Stimulated activated CD4-positive, alpha-beta T cell treated with anti-CD3 and anti-CD28 coated beads, Interleukin-4, amount 100 ng/mL, for 4 hours (primary cell): ENCODE results near the gene ACTA2.
A peak's percentile ranks its signal among the peaks of the same experiment; 100 is the strongest.

Experiments
- DNase-seq, 2 experiments: peaks; one replicate each; pipeline ENCODE4 v3.0.0-alpha.2; 2020

ACTA2 gene

DNA sequence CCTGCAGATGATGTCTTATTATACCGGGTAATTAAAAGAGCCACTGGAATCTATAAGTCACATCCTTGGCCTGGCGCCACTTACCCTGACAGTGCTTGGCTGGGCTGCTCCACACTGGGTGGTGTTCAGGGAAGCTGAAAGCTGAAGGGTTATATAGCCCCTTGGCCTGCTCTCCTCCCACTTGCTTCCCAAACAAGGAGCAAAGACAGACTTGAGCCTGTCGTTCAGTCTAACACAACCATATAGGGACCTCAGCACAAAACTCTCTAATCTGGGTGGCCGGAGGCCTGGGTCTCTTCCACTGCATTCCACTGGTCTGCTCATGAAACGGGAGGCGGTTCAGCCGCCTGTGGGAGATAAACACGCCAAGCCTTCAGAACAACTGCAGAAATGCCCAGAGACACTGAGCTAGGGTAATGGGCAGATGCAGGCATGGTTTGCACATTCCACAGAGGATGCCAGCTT is at the start of gene ACTA2:
Gene ACTA2 (minus strand): TSS at position 127 of the 465 bp plus-strand sequence. CDS start 3,843 bp downstream, outside the sequence.
- DNase-seq: no peak

DNA sequence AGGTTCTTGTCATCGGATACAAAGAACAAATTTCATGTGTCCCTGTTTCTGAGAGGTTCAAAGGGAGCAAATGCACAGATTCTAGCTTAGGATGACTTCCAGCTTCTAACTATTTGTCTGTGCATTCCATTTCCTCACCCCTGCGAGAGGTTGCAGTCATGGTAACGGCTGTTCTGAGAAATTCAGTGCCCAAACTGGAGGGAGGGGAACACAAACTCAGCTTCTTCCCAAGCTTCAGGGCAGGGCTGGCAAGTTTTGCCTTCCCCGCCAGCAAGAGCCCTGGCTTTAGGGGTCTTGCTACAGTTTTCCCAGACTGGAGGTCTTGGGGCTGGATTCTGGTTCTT is 49.1 kb upstream of the ACTA2 start:
- DNase-seq: no peak

DNA sequence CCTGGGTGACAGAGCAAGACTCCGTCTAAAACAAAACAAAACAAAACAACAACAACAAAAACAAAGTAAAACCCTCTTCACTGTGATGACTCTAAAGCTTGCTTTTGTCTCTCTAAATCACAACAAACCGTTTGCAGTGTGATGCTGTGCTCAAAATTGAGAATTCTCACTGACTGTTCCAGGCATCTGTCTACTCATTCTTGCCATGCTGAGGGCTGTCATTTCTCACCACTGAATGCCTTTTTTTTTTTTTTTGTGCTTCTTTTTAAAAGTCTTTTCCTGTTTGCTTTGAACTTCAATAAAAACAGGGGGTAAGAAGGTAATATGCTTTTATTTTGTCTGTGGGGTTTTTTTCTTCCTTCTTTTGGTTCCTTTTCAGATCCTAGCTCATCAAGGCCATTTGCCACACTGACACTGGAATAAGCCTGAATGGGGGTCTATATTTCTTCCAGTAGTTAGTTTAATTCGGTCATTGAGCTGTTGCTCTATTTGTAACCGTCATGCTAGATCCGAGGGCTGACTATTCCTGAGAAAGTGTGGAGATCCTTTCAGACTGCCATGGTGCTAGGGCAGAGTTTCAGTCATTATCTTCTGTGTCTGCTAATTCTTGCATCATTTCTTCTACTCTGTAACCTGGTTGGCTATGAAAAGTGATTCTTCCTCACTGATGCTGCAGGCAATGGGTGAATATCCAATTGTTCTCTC is 48.6 kb upstream of the ACTA2 start:
- peak in 1 of 2 experiments; percentile 30 for DNase-seq

DNA sequence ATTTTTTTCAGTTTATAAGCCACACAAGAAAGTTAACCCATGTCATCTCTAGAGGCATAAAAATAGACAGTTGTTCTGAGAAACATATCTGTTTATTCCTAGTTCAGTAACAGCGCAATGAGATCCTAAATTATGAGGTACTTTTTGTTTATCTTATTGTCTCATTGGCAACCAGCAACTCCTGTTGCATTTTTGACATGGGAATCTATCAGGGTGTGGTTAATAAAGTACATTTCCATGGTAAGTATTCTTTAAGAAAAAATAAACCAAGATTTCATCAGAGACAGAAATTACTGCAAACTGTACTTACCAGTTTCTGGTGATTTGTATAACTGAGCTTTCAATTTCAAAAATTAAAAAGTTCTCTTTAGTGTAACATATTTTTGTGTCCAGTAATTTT is 47.1 kb upstream of the ACTA2 start:
- no peak for DNase-seq

DNA sequence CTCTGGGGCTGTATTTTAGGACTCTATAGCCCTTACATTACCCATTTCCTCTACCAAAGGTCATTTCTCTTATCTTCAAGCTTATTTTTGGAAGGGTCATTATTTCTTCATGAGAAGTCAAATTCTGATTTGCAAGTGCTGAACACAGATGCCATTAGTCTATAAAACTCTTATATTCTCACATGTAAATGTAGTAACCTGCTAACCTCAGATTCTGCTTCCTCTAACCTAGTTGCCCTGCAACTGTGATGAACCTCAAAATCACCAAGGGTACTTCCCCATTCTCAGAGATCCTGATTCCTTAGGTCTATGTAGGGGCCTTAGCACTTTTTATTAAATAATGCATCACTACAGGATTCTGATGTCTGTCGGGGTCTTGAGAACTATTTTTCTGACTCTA is 44.4 kb upstream of the ACTA2 start:
- DNase-seq: no peak

DNA sequence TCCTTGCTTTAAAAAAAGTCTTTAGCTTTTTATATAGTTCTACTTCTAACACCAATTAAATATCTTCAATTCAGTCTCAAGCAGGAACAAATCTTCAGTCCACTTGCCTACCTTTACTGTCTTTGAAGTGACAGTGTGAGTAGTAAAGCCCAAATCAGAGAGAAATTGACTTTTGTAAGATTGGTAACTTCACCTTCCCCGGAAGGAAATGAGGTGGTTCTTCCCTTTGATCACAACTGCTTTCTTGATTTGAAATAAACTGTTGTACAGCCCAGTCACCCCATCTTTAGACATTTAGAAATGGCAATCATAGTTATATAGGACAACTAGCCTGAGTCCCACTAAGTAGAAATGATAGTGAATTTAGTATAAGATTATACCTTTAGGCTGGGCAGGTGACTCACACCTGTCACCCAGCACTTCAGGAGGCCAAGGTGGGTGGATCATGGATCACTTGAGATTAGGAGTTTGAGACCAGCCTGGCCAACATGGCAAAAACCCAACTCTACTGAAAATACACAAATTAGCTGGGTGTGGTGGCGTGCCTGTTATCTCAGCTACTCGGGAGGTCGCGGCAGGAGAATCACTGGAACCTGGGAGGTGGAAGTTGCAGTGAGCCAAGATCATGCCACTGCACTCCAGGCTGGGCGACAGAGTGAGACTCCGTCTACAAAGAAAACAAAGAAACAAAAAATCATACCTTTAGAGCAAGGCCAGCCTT is 42.7 kb upstream of the ACTA2 start:
- DNase-seq: peak in 1 of 2 experiments; percentile 12

DNA sequence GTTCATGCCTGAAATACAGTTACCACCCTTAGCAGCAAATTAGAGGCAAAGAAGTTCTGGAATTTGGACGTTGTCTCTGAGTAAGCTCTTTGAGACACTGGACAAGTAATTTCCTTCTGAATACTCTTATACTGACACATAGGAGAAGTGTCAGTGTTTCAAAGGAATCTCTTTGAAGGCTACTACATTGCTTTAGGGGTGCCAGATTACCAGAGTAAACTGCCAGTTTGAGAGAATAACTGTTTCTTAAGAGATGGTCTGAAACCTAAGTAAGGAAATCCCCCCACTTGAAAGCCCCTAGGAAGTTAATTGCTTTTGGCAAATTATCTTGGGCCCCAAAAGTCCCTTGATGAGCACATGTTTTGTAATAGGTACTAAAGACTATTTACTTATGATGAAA is 41.4 kb upstream of the ACTA2 start:
- DNase-seq: no peak

DNA sequence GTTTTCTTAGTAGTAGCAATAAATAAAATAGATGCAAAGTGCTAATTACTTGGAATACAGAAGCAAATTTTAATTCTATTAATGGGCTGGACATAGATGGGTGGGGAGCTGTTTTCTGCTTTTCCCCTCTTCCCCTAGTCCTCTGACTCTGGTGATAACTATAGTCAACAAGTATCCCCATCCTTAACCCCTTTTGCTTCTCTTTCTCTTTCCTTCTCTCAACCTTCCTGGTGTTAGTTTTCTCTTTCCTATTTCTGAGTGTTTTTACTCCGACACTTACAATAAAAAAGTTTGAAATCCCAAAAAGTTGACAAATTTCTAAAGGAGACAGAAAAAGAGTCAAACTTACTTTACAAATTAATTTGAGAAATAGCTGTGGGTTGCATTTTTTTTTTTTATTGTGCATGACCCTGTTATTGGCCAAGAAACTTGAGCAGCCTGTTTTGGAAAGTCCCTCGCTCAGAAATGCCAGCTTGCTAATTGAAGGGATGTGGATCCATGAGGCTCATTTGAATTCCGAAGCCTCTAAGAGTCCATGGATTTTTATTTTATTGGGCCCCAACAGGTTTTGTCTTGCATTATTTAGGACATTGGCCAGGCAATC is 40.5 kb upstream of the ACTA2 start:
- DNase-seq: no peak

DNA sequence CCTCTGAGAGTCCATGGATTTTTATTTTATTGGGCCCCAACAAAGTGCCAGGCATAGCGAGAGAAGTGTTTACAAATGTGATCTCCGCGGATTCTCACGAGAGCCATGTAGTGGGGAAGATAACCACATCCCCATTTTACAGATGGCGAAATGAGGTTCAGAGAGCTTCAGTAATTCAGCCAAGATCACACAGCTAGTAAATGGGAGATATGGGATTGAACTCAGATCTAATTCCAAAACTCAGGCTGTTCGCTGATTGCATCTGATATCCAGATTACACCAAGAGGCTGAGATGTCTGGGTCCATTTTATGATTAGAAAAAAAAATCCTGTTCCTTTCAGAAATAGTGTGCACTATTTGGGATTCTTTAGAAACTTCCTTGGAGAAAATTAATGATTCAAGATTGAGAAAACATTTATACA is 39.3 kb upstream of the ACTA2 start:
- no peak for DNase-seq

DNA sequence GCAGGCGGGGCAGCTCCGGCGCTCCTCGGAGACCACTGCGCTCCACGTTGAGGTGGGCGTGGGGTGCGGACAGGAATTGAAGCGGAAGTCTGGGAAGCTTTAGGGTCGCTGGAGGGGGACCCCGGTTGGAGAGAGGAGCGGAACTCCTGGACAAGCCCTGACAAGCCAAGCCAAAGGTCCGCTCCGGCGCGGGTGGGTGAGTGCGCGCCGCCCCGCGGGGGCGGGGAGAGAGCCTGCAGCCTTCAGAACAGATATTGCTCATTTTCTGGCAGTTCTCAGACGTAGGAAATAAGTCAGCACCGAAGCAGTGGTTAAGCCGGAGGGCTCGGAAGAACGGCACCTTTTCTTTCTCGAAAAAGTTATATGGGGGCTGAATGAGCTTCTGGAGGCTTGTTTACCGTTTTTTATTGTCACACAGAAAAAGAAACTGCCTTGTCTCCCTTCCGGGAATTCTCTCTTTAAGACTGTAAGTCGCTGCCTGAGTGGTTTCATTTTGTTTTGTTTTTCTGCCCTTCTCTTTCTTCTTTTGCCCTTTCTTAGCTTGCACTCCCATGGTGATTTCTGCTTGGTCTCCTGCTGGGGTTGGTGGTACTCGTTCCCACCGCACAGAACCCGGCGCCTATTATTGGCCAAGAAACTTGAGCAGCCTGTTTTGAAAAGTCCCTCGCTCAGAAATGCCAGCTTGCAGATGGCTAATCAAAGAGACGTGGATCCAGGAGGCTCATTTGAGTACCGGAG is 38.8 kb upstream of the ACTA2 start:
- peak; percentile 68 to 73 for DNase-seq

DNA sequence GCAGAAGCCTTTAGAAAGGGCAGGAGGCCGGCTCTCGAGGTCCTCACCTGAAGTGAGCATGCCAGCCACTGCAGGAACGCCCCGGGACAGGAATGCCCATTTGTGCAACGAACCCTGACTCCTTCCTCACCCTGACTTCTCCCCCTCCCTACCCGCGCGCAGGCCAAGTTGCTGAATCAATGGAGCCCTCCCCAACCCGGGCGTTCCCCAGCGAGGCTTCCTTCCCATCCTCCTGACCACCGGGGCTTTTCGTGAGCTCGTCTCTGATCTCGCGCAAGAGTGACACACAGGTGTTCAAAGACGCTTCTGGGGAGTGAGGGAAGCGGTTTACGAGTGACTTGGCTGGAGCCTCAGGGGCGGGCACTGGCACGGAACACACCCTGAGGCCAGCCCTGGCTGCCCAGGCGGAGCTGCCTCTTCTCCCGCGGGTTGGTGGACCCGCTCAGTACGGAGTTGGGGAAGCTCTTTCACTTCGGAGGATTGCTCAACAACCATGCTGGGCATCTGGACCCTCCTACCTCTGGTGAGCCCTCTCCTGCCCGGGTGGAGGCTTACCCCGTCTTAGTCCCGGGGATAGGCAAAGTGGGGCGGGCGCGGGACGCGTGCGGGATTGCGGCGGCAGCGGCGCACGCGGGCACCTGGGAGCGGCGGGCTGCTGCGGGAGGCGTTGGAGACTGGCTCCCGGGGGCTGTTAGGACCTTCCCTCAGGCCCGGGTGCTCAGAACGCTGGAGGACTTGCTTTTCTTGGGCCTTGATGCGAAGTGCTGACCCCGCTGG is 38.0 kb upstream of the ACTA2 start, which contains the start of gene FAS:
Gene FAS (plus strand): TSS at position 415 of the 777 bp plus-strand sequence. CDS start 79 bp downstream, at position 494.
- DNase-seq: peak; percentile 66 to 85

DNA sequence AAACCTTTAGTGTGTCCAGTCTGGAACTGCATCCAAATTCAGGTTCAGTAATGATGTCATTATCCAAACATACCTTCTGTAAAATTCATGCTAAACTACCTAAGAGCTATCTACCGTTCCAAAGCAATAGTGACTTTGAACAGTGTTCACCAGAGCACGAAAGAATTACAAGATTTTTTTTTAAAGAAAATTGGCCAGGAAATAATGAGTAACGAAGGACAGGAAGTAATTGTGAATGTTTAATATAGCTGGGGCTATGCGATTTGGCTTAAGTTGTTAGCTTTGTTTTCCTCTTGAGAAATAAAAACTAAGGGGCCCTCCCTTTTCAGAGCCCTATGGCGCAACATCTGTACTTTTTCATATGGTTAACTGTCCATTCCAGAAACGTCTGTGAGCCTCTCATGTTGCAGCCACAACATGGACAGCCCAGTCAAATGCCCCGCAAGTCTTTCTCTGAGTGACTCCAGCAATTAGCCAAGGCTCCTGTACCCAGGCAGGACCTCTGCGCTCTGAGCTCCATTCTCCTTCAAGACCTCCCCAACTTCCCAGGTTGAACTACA is 37.3 kb upstream of the ACTA2 start:
- no peak for DNase-seq

DNA sequence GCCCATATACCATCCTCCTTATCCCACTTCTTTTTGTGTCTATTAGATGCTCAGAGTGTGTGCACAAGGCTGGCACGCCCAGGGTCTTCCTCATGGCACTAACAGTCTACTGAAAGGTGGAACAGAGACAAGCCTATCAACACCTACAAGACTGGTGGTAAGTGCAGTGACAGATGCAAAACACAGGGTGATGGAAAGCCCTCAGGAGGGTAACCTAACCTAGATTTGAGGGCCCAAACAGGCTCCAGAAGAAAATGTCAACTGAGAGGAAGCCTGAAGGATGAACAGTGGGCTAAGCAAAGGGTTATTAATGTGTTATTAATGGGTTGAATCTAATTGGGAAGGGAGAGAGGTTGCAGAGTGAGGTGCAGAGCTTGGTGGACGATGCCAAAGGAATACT is 36.9 kb upstream of the ACTA2 start:
- no peak for DNase-seq

DNA sequence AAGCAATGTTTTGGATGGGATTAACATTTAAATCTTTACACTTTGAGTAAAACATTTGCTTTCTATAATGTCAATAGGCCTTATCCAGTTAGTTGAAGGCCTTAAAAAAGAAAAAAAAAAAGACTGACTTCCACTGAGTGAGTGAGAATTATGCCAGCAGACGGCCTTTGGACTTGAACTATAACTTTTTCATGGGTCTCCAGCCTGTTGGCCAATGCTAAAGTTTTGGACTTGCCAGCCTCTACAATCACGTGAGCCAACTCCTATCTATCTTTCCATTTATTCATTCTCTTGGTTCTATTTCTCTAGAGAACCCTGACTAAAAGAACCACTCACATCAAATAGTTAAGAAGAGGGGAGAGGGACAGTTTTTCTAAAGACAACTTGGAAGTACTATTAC is 35.3 kb upstream of the ACTA2 start:
- DNase-seq: no peak

DNA sequence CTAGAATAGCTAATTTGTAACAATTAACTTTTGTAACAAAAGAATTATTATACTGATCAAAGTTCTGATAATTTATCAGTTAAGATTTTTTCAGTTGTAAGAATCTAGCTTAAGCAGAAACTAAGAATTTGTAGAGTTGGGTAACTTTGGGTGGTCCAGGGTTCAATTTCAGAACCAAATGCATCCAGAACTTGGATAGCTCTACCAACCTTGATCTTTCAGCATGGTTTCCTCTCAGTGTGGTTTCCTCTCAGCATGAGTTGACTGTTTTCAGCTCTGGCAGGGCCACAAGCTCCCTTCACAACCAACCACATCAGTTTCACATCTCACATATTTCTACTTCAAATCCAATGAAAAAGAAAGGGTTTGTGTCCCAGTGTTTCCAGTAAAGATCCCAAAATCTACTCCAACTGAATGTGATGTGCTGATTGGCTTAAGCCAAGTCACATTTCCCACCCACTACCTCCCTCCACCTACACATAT is 34.7 kb upstream of the ACTA2 start:
- DNase-seq: no peak

DNA sequence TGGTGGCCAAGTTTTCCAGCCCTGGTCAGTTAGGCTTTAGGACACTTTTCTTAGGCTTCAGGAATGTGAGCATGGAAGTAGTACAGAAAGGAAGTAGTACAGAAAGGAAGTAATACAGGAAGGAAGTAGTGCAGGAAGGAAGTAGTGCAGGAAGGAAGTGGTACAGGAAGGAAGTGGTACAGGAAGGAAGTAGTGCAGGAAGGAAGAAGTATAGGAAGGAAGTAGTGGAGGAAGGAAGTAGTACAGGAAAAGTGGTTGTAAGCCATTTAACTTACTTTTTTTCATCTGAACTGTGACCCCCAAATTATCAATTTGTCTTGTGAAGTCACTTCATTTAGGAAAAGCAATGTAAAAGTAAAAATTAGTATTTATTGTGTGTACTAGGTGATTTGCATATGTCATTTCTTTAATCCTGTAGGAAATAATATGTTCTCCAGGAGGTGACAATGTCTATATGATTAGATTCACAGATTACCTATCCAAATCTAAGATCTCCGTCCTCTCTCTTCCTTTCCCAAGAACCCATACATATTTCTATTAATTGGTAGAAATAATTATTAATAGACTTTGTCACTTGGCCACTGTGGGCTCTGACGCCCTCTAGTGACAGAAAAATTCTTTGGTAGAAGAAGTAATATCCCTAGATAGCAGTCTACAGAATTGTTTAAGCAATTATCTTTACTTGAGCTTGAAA is 34.1 kb upstream of the ACTA2 start:
- no peak for DNase-seq

DNA sequence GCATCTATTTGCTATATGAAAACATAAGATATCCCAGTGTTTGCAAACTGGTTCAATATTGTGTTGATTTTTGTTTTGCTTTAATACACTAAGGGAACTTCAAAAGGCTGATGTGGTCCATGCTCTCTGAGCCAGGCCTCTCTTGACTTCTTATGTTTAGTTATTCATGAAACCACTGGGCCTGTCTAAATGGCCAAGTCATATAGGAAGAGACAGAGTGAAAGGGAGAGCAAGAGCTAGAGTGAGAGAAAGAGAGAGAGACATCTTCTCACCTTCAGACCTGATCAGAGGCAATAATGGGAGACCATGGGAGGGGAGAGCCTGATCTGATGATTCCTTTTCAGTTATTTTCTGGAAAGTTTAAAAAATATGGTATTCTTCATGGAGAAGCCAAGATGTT is 32.0 kb upstream of the ACTA2 start:
- no peak for DNase-seq

DNA sequence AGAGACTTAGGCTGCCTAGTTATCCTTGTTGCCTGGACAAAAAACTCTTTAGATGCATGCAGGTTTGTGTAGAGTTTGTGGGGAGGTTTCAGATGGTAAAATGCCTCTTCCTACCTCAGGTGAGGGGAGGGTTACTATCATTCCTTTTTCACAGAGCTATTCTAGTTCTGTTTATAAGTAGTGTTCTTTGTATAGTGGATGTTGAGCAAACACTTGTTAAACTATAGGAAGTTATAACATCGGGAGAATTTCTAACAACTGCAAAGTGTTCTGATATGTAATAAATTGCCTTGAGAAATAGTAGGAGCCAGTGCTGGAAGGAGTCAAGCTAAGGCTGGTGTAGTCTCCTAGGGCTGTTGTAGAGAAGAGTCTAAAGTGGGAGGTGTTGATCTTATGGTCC is 31.4 kb upstream of the ACTA2 start:
- DNase-seq: no peak

DNA sequence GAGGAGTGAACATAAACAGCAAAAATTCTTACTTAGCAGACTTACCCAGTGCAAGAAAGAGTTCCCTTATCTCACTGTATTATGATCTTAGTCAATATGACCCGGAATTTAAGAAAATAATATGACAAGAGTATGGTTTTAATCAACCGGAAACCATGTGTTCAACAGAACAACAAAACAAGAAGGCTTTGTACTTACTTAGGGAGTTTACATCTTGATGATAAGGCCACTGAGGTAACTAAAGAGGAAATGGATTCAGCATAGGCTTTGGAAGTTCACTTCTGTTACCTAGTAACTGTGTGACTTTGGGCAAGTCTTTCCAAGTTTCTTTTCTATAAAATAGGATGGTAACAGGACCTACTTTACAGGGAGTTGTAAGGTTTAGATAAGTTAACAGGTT is 30.6 kb upstream of the ACTA2 start:
- DNase-seq: no peak

DNA sequence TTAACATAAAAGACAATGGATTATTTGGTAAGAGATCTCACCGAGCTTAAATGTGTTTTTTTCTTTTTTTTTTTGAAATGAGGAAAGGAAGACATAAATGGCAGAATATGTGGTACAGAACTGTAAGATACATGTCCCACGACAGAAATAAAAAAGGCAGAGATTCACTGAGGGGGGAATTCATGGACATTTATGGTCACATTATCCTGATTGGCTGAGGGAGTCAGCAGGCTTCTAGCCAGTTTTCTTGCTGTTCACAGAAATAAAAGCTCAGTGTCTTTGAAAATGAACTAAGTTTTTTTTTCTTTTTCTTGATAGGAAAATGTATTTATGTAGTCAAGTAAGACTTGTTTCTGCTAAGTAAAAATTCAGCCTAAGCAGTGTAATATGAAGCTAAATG is 29.8 kb upstream of the ACTA2 start:
- no peak for DNase-seq

DNA sequence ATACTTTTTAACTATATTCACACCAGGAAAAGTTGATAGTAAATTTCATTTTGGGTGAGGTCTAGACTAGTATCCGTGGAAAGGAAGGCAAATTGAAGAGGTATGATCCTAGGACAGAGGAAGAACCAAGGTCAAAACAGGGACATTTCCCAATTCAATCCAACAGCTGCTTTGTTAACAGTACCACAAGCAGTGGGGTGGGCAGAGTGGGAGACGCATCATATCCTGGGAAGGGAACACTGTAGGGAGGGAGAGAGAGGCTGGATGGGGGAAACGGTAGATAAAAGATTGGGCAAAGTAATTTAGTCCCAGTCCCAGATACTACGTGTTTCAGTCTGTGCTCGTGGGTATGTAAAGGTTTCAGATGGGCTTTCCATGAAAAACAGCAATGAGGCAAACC is 28.9 kb upstream of the ACTA2 start:
- no peak for DNase-seq
